Activated CD8-positive, alpha-beta T cell treated with anti-CD3 and anti-CD28 coated beads for 36 hours (primary cell): ENCODE data around the gene ZNF362. TPM values are rescaled to one million over a fixed set of nuclear protein-coding genes. Genes with fewer than 3 reads are reported as not detected.
"Not testable (repeated sequence)": the region's sequence is repeated elsewhere in the genome, so short reads cannot be mapped to it uniquely, and the experiment has no call there.

Source experiments
- ATAC-seq: fragments of 200-7000 bp; cut with Tn5 transposase; one replicate; pipeline ENCODE4 v1.10.0; 2021; ENCODE audit warnings: mild to moderate bottlenecking, moderate library complexity
- CTCF ChIA-PET: fragments of 350-600 bp; sonication (Branson Sonifier 250); formaldehyde crosslinking; loops from one replicate; lab custom pipeline; 2021; ENCODE audit warnings: antibody characterized with exemption; lab: Charles Lee
- POLR2A ChIA-PET: fragments of 350-600 bp; sonication (Branson Sonifier 250); formaldehyde crosslinking; loops from one replicate; lab custom pipeline; 2021; ENCODE audit warnings: antibody characterized with exemption; lab: Charles Lee
- DNase-seq: peaks from one replicate; pipeline ENCODE4 v3.0.0-alpha.2; 2020
- H3K27ac Mint-ChIP-seq: one replicate; pipeline ENCODE4 v1.8.0; 2021; ENCODE audit warnings: mild to moderate bottlenecking, mixed read lengths
- H3K27me3 Mint-ChIP-seq: one replicate; pipeline ENCODE4 v1.8.0; 2021; ENCODE audit warnings: mixed read lengths
- H3K36me3 Mint-ChIP-seq: one replicate; pipeline ENCODE4 v1.8.0; 2021; ENCODE audit warnings: low read depth, mixed read lengths
- H3K4me1 Mint-ChIP-seq: one replicate; pipeline ENCODE4 v1.8.0; 2021; ENCODE audit warnings: low read depth, mixed read lengths
- H3K4me3 Mint-ChIP-seq: one replicate; pipeline ENCODE4 v1.8.0; 2021; ENCODE audit warnings: mild to moderate bottlenecking, moderate library complexity, mixed read lengths
- H3K9me3 Mint-ChIP-seq: one replicate; pipeline ENCODE4 v1.8.0; 2021; ENCODE audit warnings: mixed read lengths
- CTCF ChIP-seq: fragments of 200-600 bp; IDR thresholded peaks from one replicate; pipeline ENCODE4 v1.8.0; 2022; ENCODE audit warnings: antibody characterized with exemption, mild to moderate bottlenecking
- intact Hi-C: fragments of 100-400 bp; cut with micrococcal nuclease; formaldehyde crosslinking; loops from one replicate; pipeline ENCODE4 v1.10.0; 2022
- total RNA-seq, 2 experiments: library from RNA; stranded (reverse); gene quantifications; one replicate each; pipeline ENCODE4 v1.2.3, GENCODE V29; 2021

Gene ZNF362
- total RNA-seq, 2 experiments from 2014 or later, result 5.4 to 7.8 TPM

- Mint-ChIP-seq H3K9me3 (no peaks in the 10 kb centered on the region), H3K27me3 (peaks cover 11% of the 10 kb centered on the region), H3K36me3 (peaks cover 9% of the 10 kb centered on the region), H3K4me3 (no peak overlapping the region), H3K27ac (no peak overlapping the region), H3K4me1 (peaks cover 12% of the 10 kb centered on the region)
- ATAC-seq, result no peak
- no peak for DNase-seq
- no peak for TF ChIP-seq CTCF
- intact Hi-C loops, result no loop called here
- ChIA-PET CTCF (interaction anchor here (3.3 kb wide), 1 partner anchor 10 kb away, joined by 17 read pairs; no protein-coding TSS in a partner anchor), POLR2A (interaction anchor here (0.6 kb wide), 1 partner anchor 347 kb away, joined by 3 read pairs; no protein-coding TSS in a partner anchor)
These were observed 48.7 kb downstream of the ZNF362 start for GRCh38 chr1:33305016-33305415.

- no peak for TF ChIP-seq CTCF
- no peak for DNase-seq
- peaks cover 12% of the 10 kb centered on the region for H3K4me1 Mint-ChIP-seq
- H3K4me3 Mint-ChIP-seq, result no peak overlapping the region
- no peak for ATAC-seq
- POLR2A ChIA-PET, result interaction anchor here (0.6 kb wide), 1 partner anchor 348 kb away, joined by 3 read pairs; no protein-coding TSS in a partner anchor
- intact Hi-C loops, result no loop called here
- H3K27me3 Mint-ChIP-seq, result peaks cover 11% of the 10 kb centered on the region
- no peaks in the 10 kb centered on the region for H3K9me3 Mint-ChIP-seq
- H3K36me3 Mint-ChIP-seq, result peaks cover 9% of the 10 kb centered on the region
- no peak overlapping the region for H3K27ac Mint-ChIP-seq
- CTCF ChIA-PET, result interaction anchor here (3.3 kb wide), 1 partner anchor 11 kb away, joined by 17 read pairs; no protein-coding TSS in a partner anchor
These were observed 49.7 kb downstream of the ZNF362 start for GRCh38 chr1:33305816-33306652.

- Mint-ChIP-seq H3K9me3 (no peaks in the 10 kb centered on the region), H3K4me3 (no peak overlapping the region), H3K36me3 (peaks cover 6% of the 10 kb centered on the region), H3K27ac (no peak overlapping the region), H3K4me1 (peaks cover 11% of the 10 kb centered on the region), H3K27me3 (peaks cover 11% of the 10 kb centered on the region)
- no peak for DNase-seq
- CTCF ChIA-PET, result interaction anchor here (1.7 to 3.3 kb wide), 2 partner anchors 11 to 12 kb away, joined by 5 to 17 read pairs; no protein-coding TSS in a partner anchor
- POLR2A ChIA-PET, result no interaction called here
- ATAC-seq, result no peak
- TF ChIP-seq CTCF, result no peak
- intact Hi-C loops, result no loop called here
These were observed 50.6 kb downstream of the ZNF362 start for GRCh38 chr1:33306653-33307493.

GRCh38 chr1:33307494-33307864, 51.2 kb downstream of the ZNF362 start:
- ATAC-seq, result no peak
- peaks cover under 1% of the 10 kb centered on the region for H3K36me3 Mint-ChIP-seq
- ChIA-PET POLR2A (no interaction called here), CTCF (interaction anchor here (1.4 to 1.7 kb wide), 2 partner anchors 9 to 12 kb away, joined by 3 to 5 read pairs; no protein-coding TSS in a partner anchor)
- H3K27ac Mint-ChIP-seq, result no peak overlapping the region
- no peak overlapping the region for H3K4me3 Mint-ChIP-seq
- peaks cover 11% of the 10 kb centered on the region for H3K27me3 Mint-ChIP-seq
- peaks cover 5% of the 10 kb centered on the region for H3K4me1 Mint-ChIP-seq
- intact Hi-C loops, result no loop called here
- H3K9me3 Mint-ChIP-seq, result no peaks in the 10 kb centered on the region
- no peak for DNase-seq
- TF ChIP-seq CTCF, result no peak

GRCh38 chr1:33309351-33309750, 53.1 kb downstream of the ZNF362 start:
- POLR2A ChIA-PET, H3K27ac Mint-ChIP-seq, H3K4me1 Mint-ChIP-seq, H3K9me3 Mint-ChIP-seq, H3K4me3 Mint-ChIP-seq, CTCF ChIA-PET, ATAC-seq, DNase-seq, H3K36me3 Mint-ChIP-seq, intact Hi-C loops: not testable (repeated sequence)
- H3K27me3 Mint-ChIP-seq, result peaks cover 11% of the 10 kb centered on the region
